PFSK-1 (cell line): Measurements from ENCODE around the gene DIP2B.

Experiments used
- FOXP2 ChIP-seq: optimal IDR thresholded peaks from 2 replicates; pipeline ENCODE3; 2011; ENCODE audit warnings: borderline replicate concordance, control low read depth, inconsistent platforms; ENCODE audit not compliant: insufficient read depth; ENCODE audit errors: extremely low read length, extremely low read depth
- POLR2AphosphoS5 ChIP-seq: IDR thresholded peaks from 2 replicates; pipeline ENCODE4 v1.6.1; 2012; ENCODE audit warnings: low read depth, mild to moderate bottlenecking, control low read depth, low read length, moderate library complexity
- SIN3A ChIP-seq: IDR thresholded peaks from 2 replicates; pipeline ENCODE4 v1.6.1; 2012; ENCODE audit warnings: mild to moderate bottlenecking, low read length, moderate library complexity, borderline replicate concordance; ENCODE audit not compliant: insufficient read depth
- TAF1 ChIP-seq: IDR thresholded peaks from 2 replicates; pipeline ENCODE4 v1.6.1; 2012; ENCODE audit warnings: low read length, control low read depth, borderline replicate concordance; ENCODE audit not compliant: insufficient read depth
- TF ChIP-seq, protein P1 (sequence below), 2 experiments: IDR thresholded peaks; 2 replicates each; pipeline versions ENCODE4 v1.6.1 to v1.8.0; 2011 to 2012; ENCODE audit warnings: low read depth in 2 of 2, low read length in 2 of 2, control low read depth in 1 of 2, inconsistent platforms in 1 of 2, mild to moderate bottlenecking in 1 of 2, moderate library complexity in 1 of 2; ENCODE audit not compliant: insufficient read depth in 1 of 2

Gene DIP2B

DNA sequence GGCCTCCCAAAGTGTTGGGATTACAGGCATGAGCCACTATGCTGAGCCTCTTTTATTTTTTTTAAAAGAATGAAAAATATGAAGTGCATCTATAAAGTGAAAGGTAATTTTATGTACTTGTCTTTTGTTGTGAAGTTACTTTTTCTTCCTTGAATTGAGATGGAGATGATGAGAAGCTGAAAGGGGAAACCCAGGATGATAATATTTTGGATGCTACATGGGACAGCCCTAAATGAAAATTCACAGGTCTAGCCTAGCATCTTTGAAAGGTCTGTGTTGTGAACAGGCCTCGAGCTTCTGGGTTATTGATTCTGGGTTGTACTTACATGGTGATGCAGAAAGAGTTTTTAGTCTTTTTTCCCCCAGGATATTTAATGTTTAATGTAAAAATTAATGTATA lies 14.6 kb downstream of the DIP2B start:
- TF ChIP-seq TAF1: no peak

DNA sequence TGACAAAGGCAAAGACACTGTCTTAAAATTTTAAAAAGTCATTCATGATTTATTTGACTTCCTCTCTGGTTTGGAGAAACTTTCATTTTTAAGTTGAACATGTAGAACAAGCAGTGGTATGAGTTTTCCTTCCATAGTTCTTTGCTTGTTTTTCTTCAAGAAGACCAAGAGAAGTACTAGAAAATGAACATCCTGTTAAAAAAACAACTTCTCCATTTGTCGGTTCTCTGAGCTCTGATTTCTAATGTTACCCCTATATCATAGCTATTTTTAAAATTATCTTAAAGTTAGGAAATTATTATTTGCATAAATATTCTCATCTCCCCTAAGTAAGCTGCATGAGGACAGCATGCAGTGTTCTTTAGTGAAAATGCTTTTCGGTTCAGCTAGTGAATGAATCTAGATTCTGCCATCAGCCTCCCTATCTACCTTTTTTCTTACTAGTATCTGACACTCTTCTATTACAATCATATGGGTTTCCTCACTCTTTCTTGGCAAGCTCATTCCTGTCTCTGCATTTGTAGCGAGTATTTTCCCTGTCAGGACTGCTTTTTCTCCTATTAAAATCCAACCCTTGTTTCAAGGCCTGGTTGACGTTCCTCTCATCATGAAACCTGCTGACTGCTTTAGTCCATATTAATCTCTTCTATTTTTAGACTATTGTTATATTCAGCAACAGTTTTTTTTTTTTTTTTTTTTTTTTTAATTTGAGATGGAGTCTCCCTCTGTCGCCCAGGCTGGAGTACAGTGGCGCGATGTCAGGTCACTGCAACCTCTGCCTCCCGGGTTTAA lies 15.8 kb downstream of the DIP2B start:
- no peak for TF ChIP-seq TAF1
- TF ChIP-seq, protein P1, sequence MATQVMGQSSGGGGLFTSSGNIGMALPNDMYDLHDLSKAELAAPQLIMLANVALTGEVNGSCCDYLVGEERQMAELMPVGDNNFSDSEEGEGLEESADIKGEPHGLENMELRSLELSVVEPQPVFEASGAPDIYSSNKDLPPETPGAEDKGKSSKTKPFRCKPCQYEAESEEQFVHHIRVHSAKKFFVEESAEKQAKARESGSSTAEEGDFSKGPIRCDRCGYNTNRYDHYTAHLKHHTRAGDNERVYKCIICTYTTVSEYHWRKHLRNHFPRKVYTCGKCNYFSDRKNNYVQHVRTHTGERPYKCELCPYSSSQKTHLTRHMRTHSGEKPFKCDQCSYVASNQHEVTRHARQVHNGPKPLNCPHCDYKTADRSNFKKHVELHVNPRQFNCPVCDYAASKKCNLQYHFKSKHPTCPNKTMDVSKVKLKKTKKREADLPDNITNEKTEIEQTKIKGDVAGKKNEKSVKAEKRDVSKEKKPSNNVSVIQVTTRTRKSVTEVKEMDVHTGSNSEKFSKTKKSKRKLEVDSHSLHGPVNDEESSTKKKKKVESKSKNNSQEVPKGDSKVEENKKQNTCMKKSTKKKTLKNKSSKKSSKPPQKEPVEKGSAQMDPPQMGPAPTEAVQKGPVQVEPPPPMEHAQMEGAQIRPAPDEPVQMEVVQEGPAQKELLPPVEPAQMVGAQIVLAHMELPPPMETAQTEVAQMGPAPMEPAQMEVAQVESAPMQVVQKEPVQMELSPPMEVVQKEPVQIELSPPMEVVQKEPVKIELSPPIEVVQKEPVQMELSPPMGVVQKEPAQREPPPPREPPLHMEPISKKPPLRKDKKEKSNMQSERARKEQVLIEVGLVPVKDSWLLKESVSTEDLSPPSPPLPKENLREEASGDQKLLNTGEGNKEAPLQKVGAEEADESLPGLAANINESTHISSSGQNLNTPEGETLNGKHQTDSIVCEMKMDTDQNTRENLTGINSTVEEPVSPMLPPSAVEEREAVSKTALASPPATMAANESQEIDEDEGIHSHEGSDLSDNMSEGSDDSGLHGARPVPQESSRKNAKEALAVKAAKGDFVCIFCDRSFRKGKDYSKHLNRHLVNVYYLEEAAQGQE (IDR thresholded peaks at IDR 0.05; ENCODE audit: insufficient read depth in 1 of 2, low read depth in 2 of 2, low read length in 2 of 2): no peak
- TF ChIP-seq SIN3A: no peak
- TF ChIP-seq FOXP2: no peak
- TF ChIP-seq POLR2AphosphoS5: no peak

DNA sequence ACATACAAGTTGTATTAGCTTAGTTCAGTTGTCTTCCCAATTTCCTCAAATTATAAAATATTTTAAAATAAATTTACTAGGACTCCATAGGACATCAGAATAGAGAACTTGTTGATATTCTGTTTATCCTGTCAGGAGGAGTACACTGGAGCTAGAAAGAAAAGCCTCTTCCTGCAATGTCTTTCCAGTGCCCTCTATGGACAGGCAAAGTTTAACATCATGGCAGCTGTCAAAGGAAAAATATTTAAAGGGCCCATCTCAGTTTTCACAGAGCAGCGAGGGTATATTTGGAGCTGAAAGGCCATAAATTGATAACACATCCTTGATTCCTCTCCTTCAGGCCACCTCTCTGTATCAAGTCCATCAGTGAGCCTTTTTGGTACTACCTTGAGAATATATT lies 19.0 kb downstream of the DIP2B start:
- no peak for TF ChIP-seq TAF1
- TF ChIP-seq, protein P1 (IDR thresholded peaks at IDR 0.05; ENCODE audit: insufficient read depth in 1 of 2, low read depth in 2 of 2, low read length in 2 of 2): no peak
- no peak for TF ChIP-seq SIN3A
- TF ChIP-seq FOXP2: no peak
- no peak for TF ChIP-seq POLR2AphosphoS5

DNA sequence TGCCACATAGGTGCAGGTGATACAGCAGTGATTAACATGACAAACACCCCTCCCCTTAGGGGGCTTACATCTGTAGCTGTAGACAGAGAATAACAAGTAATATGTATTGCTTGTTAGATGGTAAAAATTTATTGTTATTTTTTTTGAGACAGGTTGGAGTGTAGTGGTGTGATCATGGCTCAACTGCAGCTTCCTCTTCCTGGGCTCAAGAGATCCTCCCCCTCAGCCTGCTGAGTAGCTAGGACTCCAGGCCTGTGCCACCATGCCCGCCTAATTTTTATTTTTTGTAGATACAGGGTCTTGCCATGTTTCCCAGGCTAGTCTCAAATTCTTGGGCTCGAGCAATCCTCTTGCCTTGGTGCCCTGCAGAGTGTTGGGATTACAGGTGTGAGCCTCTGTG lies 19.8 kb downstream of the DIP2B start:
- TF ChIP-seq TAF1 (no peak), FOXP2 (no peak), POLR2AphosphoS5 (no peak), SIN3A (no peak)
- TF ChIP-seq, protein P1 (IDR thresholded peaks at IDR 0.05; ENCODE audit: insufficient read depth in 1 of 2, low read depth in 2 of 2, low read length in 2 of 2): no peak

DNA sequence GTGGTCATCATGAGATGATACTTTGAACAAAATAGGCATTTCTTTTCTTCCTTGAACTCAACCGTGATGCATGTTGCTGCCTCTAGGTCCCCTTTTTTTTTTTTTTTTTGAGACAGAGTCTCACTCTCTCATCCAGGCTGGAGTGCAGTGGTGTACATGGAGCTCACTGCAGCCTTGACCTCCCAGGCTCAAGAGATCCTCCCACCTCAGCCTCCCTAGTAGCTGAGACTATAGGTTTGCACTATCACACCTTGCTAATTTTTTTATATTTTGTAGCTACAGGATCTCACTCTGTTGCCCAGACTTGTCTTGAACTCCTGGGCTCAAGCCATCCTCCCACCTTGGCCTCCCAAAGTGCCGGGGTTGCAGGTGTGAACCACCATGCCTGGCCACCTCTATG lies 20.6 kb downstream of the DIP2B start:
- TF ChIP-seq TAF1: no peak

DNA sequence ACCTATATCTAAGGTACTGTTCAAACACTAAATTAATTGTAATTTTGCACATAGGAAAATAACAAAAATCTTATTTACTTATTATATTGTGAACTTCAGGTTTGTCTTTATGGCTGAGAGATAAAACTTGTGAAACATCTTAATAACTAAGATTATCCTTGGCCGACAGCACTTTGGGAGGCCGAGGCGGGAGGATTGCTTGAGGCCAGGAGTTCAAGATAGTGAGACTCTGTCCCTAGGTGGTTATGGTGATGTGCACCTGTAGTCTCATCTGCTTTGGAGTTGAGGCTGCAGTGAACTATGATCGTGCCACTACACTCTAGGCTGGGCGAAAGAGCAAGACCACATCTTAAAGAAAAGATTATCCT lies 22.6 kb downstream of the DIP2B start:
- TF ChIP-seq FOXP2 (no peak), POLR2AphosphoS5 (no peak), TAF1 (no peak), SIN3A (no peak)
- TF ChIP-seq, protein P1 (IDR thresholded peaks at IDR 0.05; ENCODE audit: insufficient read depth in 1 of 2, low read depth in 2 of 2, low read length in 2 of 2): no peak
